Right lobe of liver (tissue), 4 donors: ENCODE data around the gene C8A.

Source experiments
- POLR2A ChIP-seq: fragments of 450-650 bp; IDR thresholded peaks from one replicate; pipeline ENCODE4 v1.6.1; 2017; ENCODE audit warnings: antibody characterized with exemption, mild to moderate bottlenecking
- TF ChIP-seq, protein P1 (sequence below), 4 donors: fragments of 200-600 bp in 3 of 4; fragments of 450-650 bp in 1 of 4; IDR thresholded peaks; one replicate each; pipeline versions ENCODE4 v1.5.1 to v1.8.0; 2016 to 2022; ENCODE audit warnings: antibody characterized with exemption in 4 of 4, mild to moderate bottlenecking in 2 of 4
- donor health status: DM: no; HTN: no; CAD: no.
- donor health status: DM: no; HTN: no; CAD: no.
- donor health status: DM: no; HTN: yes; CAD: no.

DNA sequence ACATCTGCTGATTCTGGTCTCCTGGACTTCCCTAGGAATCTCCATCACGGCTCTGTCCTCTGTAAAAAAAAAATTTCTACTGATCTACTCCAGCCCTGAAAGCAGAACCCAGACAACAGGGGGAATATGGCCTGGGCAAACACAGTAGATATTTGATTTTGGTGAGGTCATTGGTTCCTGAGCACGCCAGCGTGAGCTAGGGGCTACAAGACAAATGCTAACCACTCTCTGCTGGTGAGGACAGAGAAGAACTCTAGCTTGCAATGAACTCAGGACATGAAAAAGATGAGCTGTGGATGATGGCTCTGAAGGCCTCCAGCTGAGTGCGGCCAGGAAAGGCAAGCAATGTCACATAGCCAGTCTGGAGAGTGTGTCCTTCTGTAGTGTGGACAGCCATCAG is 18.2 kb upstream of the C8A start:
- TF ChIP-seq, protein P1, sequence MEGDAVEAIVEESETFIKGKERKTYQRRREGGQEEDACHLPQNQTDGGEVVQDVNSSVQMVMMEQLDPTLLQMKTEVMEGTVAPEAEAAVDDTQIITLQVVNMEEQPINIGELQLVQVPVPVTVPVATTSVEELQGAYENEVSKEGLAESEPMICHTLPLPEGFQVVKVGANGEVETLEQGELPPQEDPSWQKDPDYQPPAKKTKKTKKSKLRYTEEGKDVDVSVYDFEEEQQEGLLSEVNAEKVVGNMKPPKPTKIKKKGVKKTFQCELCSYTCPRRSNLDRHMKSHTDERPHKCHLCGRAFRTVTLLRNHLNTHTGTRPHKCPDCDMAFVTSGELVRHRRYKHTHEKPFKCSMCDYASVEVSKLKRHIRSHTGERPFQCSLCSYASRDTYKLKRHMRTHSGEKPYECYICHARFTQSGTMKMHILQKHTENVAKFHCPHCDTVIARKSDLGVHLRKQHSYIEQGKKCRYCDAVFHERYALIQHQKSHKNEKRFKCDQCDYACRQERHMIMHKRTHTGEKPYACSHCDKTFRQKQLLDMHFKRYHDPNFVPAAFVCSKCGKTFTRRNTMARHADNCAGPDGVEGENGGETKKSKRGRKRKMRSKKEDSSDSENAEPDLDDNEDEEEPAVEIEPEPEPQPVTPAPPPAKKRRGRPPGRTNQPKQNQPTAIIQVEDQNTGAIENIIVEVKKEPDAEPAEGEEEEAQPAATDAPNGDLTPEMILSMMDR (IDR thresholded peaks at IDR 0.05), result no peak
- TF ChIP-seq POLR2A, result no peak
